Fibroblast of lung (primary cell): ENCODE results near the gene CEP170. TPM values are rescaled to one million over a fixed set of nuclear protein-coding genes. Genes with fewer than 3 reads are reported as not detected.

Experiments used
- DNase-seq, 2 donors: peaks; one replicate each; pipeline versions ENCODE4 v3.0.0 to v3.0.0-alpha.2; 2010; ENCODE audit warnings: low read depth in 2 of 2
- H2AFZ ChIP-seq: 2 replicates; pipeline ENCODE4 v1.5.1; 2012; ENCODE audit warnings: low read length, control low read depth, inconsistent platforms
- H3K27ac ChIP-seq: 2 replicates; pipeline ENCODE4 v1.5.1; 2011; ENCODE audit warnings: low read length, control low read depth; ENCODE audit not compliant: insufficient read depth
- H3K27me3 ChIP-seq: 2 replicates; pipeline ENCODE4 v1.5.1; 2011; ENCODE audit warnings: mild to moderate bottlenecking, low read length; ENCODE audit not compliant: control insufficient read depth, insufficient read depth
- H3K36me3 ChIP-seq: 2 replicates; pipeline ENCODE4 v1.5.1; 2011; ENCODE audit warnings: low read length; ENCODE audit not compliant: control insufficient read depth, insufficient read depth
- H3K4me1 ChIP-seq: 2 replicates; pipeline ENCODE4 v1.5.1; 2011; ENCODE audit warnings: low read length; ENCODE audit not compliant: control insufficient read depth, insufficient read depth; ENCODE audit errors: extremely low read depth
- H3K4me2 ChIP-seq: 2 replicates; pipeline ENCODE4 v1.5.1; 2011; ENCODE audit warnings: low read length, control low read depth; ENCODE audit not compliant: insufficient read depth; ENCODE audit errors: extremely low read depth
- H3K4me3 ChIP-seq, 4 experiments: fragments of 200-600 bp in 1 of 4; sonication (generic) in 1 of 4; replicated peaks in 1 of 4; 2 replicates each; pipeline ENCODE4 v1.5.1; 2011 to 2016; ENCODE audit warnings: low read length in 4 of 4, low read depth in 3 of 4, mild to moderate bottlenecking in 3 of 4, control low read depth in 2 of 4, inconsistent platforms in 1 of 4, mixed read lengths in 1 of 4; ENCODE audit not compliant: insufficient read depth in 1 of 4; ENCODE audit errors: control extremely low read depth in 1 of 4
- H3K79me2 ChIP-seq: 2 replicates; pipeline ENCODE4 v1.5.1; 2012; ENCODE audit warnings: mild to moderate bottlenecking, low read length, inconsistent platforms; ENCODE audit not compliant: control insufficient read depth, insufficient read depth
- H3K9ac ChIP-seq: 2 replicates; pipeline ENCODE4 v1.5.1; 2011; ENCODE audit warnings: mild to moderate bottlenecking, low read length, control low read depth; ENCODE audit not compliant: insufficient read depth
- H3K9me3 ChIP-seq: 2 replicates; pipeline ENCODE4 v1.5.1; 2012; ENCODE audit warnings: low read depth, low read length; ENCODE audit not compliant: control insufficient read depth, insufficient read depth
- H4K20me1 ChIP-seq: 2 replicates; pipeline ENCODE4 v1.5.1; 2011; ENCODE audit warnings: low read length; ENCODE audit not compliant: control insufficient read depth, insufficient read depth; ENCODE audit errors: extremely low read depth
- EZH2 ChIP-seq: IDR thresholded peaks from 2 replicates; pipeline ENCODE4 v1.5.1; 2012; ENCODE audit warnings: low read length, control low read depth, mild to moderate bottlenecking; ENCODE audit errors: missing control alignments
- polyA plus RNA-seq, 2 donors: library from polyadenylated mRNA; depleted of rRNA in 1 of 2; stranded (reverse) in 1 of 2; unstranded in 1 of 2; fragments of >200 nt; gene quantifications; 2 replicates each; pipeline ENCODE4 v1.2.1, GENCODE V29; 2011 to 2012; ENCODE audit warnings: missing spikeins in 1 of 2
- total RNA-seq: library from RNA; depleted of rRNA; stranded (reverse); fragments of >200 nt; gene quantifications from 2 replicates; pipeline ENCODE4 v1.2.1, GENCODE V29; 2014
- TF ChIP-seq, protein P1 (sequence below), 2 donors: IDR thresholded peaks in 1 of 2; conservative IDR thresholded peaks in 1 of 2; 1 replicate in 1 of 2; 2 replicates in 1 of 2; pipeline ENCODE4 v1.5.1; 2011 to 2012; ENCODE audit warnings: low read length in 2 of 2, control low read depth in 1 of 2, inconsistent platforms in 1 of 2, low read depth in 1 of 2, mild to moderate bottlenecking in 1 of 2

The CEP170 gene
- total and polyA plus RNA-seq, 2 donors (not counting 1 experiment from before 2014, with no cell fraction given): 86.0 to 92.0 TPM

GRCh38 chr1:243249214-243249613, 5.9 kb downstream of the CEP170 start:
- H3K4me3 ChIP-seq: no peak overlapping the region
- H2AFZ ChIP-seq: no peak overlapping the region
- H4K20me1 ChIP-seq: no peaks in the 10 kb centered on the region
- H3K4me1 ChIP-seq: peaks cover 7% of the 10 kb centered on the region
- H3K36me3 ChIP-seq: no peaks in the 10 kb centered on the region
- no peak overlapping the region for H3K9ac ChIP-seq
- no peaks in the 10 kb centered on the region for H3K9me3 ChIP-seq
- H3K27me3 ChIP-seq: no peaks in the 10 kb centered on the region
- H3K27ac ChIP-seq: no peak overlapping the region
- H3K4me2 ChIP-seq: no peak overlapping the region
- H3K79me2 ChIP-seq: peaks cover 100% of the 10 kb centered on the region
- no peak for DNase-seq
- TF ChIP-seq EZH2: no peak
- TF ChIP-seq, protein P1, sequence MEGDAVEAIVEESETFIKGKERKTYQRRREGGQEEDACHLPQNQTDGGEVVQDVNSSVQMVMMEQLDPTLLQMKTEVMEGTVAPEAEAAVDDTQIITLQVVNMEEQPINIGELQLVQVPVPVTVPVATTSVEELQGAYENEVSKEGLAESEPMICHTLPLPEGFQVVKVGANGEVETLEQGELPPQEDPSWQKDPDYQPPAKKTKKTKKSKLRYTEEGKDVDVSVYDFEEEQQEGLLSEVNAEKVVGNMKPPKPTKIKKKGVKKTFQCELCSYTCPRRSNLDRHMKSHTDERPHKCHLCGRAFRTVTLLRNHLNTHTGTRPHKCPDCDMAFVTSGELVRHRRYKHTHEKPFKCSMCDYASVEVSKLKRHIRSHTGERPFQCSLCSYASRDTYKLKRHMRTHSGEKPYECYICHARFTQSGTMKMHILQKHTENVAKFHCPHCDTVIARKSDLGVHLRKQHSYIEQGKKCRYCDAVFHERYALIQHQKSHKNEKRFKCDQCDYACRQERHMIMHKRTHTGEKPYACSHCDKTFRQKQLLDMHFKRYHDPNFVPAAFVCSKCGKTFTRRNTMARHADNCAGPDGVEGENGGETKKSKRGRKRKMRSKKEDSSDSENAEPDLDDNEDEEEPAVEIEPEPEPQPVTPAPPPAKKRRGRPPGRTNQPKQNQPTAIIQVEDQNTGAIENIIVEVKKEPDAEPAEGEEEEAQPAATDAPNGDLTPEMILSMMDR (conservative IDR thresholded peaks at IDR 0.05 in 1 of 2, IDR thresholded peaks at IDR 0.05 in 1 of 2; ENCODE audit: low read depth in 1 of 2, low read length in 2 of 2): no peak

DNA sequence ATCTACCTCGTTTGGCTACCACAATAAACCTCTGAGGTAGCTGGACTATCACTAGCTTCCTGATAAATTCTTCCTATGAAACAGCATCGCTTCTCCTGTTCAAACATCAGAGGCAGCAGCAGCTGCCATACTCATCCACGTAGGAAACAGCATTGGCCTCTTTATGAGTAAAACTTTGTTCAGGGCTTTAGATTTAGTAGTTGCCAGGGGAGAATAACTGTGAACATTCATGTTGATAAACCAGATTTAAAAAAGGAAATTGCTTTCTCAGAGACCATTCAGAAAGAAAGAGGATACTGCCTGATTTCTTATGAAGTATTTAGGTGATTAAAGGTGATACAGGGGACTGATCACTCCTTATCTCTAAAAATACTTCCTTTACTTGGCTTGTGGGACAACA, 7.2 kb downstream of the CEP170 start:
- H3K9me3 ChIP-seq: no peaks in the 10 kb centered on the region
- no peak overlapping the region for H3K4me3 ChIP-seq
- no peaks in the 10 kb centered on the region for H3K36me3 ChIP-seq
- no peak for DNase-seq
- H3K27ac ChIP-seq: peak overlapping the region; percentile 10
- H3K9ac ChIP-seq: no peak overlapping the region
- H3K79me2 ChIP-seq: peaks cover 98% of the 10 kb centered on the region
- no peak overlapping the region for H3K4me2 ChIP-seq
- H3K27me3 ChIP-seq: no peaks in the 10 kb centered on the region
- peaks cover 7% of the 10 kb centered on the region for H3K4me1 ChIP-seq
- no peaks in the 10 kb centered on the region for H4K20me1 ChIP-seq
- H2AFZ ChIP-seq: no peak overlapping the region
- TF ChIP-seq, protein P1 (conservative IDR thresholded peaks at IDR 0.05 in 1 of 2, IDR thresholded peaks at IDR 0.05 in 1 of 2; ENCODE audit: low read depth in 1 of 2, low read length in 2 of 2): no peak

DNA sequence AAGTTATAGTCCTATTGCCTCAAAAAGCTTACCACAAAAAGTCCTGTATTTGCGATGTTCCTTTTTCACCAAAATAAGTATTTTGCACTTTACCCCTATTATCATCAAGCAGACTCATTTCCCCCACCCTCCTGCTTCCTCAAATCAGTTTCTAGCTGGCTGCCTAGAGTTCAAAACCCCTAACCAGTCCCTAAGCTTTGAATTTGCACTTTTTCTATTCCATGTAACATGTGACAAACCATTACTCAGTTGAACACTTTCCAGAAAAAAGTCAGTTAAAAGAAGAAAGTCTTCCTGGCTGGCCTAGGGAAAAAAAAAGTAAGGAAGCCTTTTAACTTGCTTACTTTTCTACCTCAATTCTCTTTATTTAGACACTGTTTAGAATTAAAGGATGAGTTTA, 8.2 kb downstream of the CEP170 start:
- Histone ChIP-seq H3K36me3 (no peaks in the 10 kb centered on the region), H3K4me2 (peak overlapping the region; percentile 25), H3K4me1 (peaks cover 7% of the 10 kb centered on the region), H2AFZ (no peak overlapping the region), H3K27ac (no peak overlapping the region), H3K27me3 (no peaks in the 10 kb centered on the region), H3K79me2 (peaks cover 97% of the 10 kb centered on the region), H3K4me3 (no peak overlapping the region), H3K9ac (no peak overlapping the region), H4K20me1 (no peaks in the 10 kb centered on the region), H3K9me3 (no peaks in the 10 kb centered on the region)
- peak; percentile 69 to 70 for DNase-seq
- TF ChIP-seq, protein P1 (conservative IDR thresholded peaks at IDR 0.05 in 1 of 2, IDR thresholded peaks at IDR 0.05 in 1 of 2; ENCODE audit: low read depth in 1 of 2, low read length in 2 of 2): no peak
- TF ChIP-seq EZH2: no peak
